Upper lobe of right lung (tissue), 1 donor: ENCODE results near the gene QDPR. TPM values are rescaled to one million over a fixed set of nuclear protein-coding genes. Genes with fewer than 3 reads are reported as not detected.
"Not testable (repeated sequence)": the region's sequence is repeated elsewhere in the genome, so short reads cannot be mapped to it uniquely, and the experiment has no call there.

Experiments
- ATAC-seq: fragments of 200-7000 bp; cut with Tn5 transposase; one replicate; pipeline ENCODE4 v1.9.1; 2020; ENCODE audit warnings: mild to moderate bottlenecking, moderate library complexity
- DNase-seq: peaks from one replicate; pipeline ENCODE4 v3.0.0-alpha.2; 2020
- H3K27ac ChIP-seq: fragments of 200-600 bp; one replicate; pipeline ENCODE4 v1.8.0; 2022
- H3K27me3 ChIP-seq: fragments of 200-600 bp; one replicate; pipeline ENCODE4 v1.8.0; 2022; ENCODE audit warnings: mild to moderate bottlenecking
- H3K36me3 ChIP-seq: fragments of 200-600 bp; one replicate; pipeline ENCODE4 v1.8.0; 2022
- H3K4me1 ChIP-seq: fragments of 200-600 bp; one replicate; pipeline ENCODE4 v1.8.0; 2022
- H3K4me3 ChIP-seq: fragments of 200-600 bp; one replicate; pipeline ENCODE4 v1.8.0; 2022; ENCODE audit warnings: mild to moderate bottlenecking
- H3K9me3 ChIP-seq: fragments of 200-600 bp; one replicate; pipeline ENCODE4 v1.8.0; 2022
- CTCF ChIP-seq: fragments of 200-600 bp; IDR thresholded peaks from one replicate; pipeline ENCODE4 v1.8.0; 2022; ENCODE audit warnings: antibody characterized with exemption
- intact Hi-C: fragments of 100-400 bp; cut with DNase I; formaldehyde crosslinking; loops from one replicate; pipeline ENCODE4 v1.11.0; 2022
- total RNA-seq: library from RNA; stranded (reverse); fragmentation: NEBNext Ultra II Directional; extraction: Animal tissue kit (Norgen Biotek cat#: 25700); gene quantifications from one replicate; pipeline ENCODE4 v1.2.1, GENCODE V29; 2021
- donor health status: DM: no; HTN: yes; CAD: no; lungs with severe emphysema.

The QDPR gene
- total RNA-seq, 1 donor from 2014 or later: 38.2 TPM

GRCh38 chr4:17546222-17546621 lies 34.3 kb upstream of the QDPR start:
- no peak overlapping the region for H3K27ac ChIP-seq
- TF ChIP-seq CTCF: no peak
- H3K9me3 ChIP-seq: no peaks in the 10 kb centered on the region
- no peak for DNase-seq
- ATAC-seq: no peak
- intact Hi-C loops: no loop called here
- no peak overlapping the region for H3K4me3 ChIP-seq
- no peaks in the 10 kb centered on the region for H3K27me3 ChIP-seq
- no peaks in the 10 kb centered on the region for H3K4me1 ChIP-seq
- no peaks in the 10 kb centered on the region for H3K36me3 ChIP-seq

GRCh38 chr4:17545374-17546140 lies 33.7 kb upstream of the QDPR start:
- H3K36me3 ChIP-seq: no peaks in the 10 kb centered on the region
- TF ChIP-seq CTCF: no peak
- ATAC-seq (no peak), DNase-seq (no peak)
- no peaks in the 10 kb centered on the region for H3K27me3 ChIP-seq
- no peaks in the 10 kb centered on the region for H3K4me1 ChIP-seq
- no peaks in the 10 kb centered on the region for H3K9me3 ChIP-seq
- no peak overlapping the region for H3K4me3 ChIP-seq
- intact Hi-C loops: no loop called here
- no peak overlapping the region for H3K27ac ChIP-seq

GRCh38 chr4:17544831-17545234 lies 32.9 kb upstream of the QDPR start:
- Histone ChIP-seq H3K9me3 (no peaks in the 10 kb centered on the region), H3K4me1 (no peaks in the 10 kb centered on the region), H3K27ac (no peak overlapping the region), H3K4me3 (no peak overlapping the region), H3K27me3 (no peaks in the 10 kb centered on the region), H3K36me3 (no peaks in the 10 kb centered on the region)
- ATAC-seq: no peak
- DNase-seq: no peak
- TF ChIP-seq CTCF: no peak
- intact Hi-C loops: no loop called here

- intact Hi-C loops: no loop called here
- peak; percentile 38 for ATAC-seq
- H3K9me3 ChIP-seq: no peaks in the 10 kb centered on the region
- no peak for DNase-seq
- H3K36me3 ChIP-seq: no peaks in the 10 kb centered on the region
- H3K27me3 ChIP-seq: no peaks in the 10 kb centered on the region
- H3K4me3 ChIP-seq: no peak overlapping the region
- H3K4me1 ChIP-seq: no peaks in the 10 kb centered on the region
- TF ChIP-seq CTCF: no peak
- H3K27ac ChIP-seq: no peak overlapping the region
Measured at GRCh38 chr4:17544205-17544604, 32.3 kb upstream of the QDPR start.

GRCh38 chr4:17537060-17537459 lies 25.2 kb upstream of the QDPR start:
- H3K4me3 ChIP-seq, ATAC-seq, H3K27me3 ChIP-seq, DNase-seq, H3K4me1 ChIP-seq, H3K9me3 ChIP-seq, H3K36me3 ChIP-seq, H3K27ac ChIP-seq, intact Hi-C loops: not testable (repeated sequence)

- no peak for DNase-seq
- ATAC-seq: no peak
- no peaks in the 10 kb centered on the region for H3K27me3 ChIP-seq
- H3K4me1 ChIP-seq: no peaks in the 10 kb centered on the region
- no peak for TF ChIP-seq CTCF
- no peaks in the 10 kb centered on the region for H3K36me3 ChIP-seq
- no peaks in the 10 kb centered on the region for H3K9me3 ChIP-seq
- no peak overlapping the region for H3K27ac ChIP-seq
- intact Hi-C loops: no loop called here
- no peak overlapping the region for H3K4me3 ChIP-seq
Measured at GRCh38 chr4:17535906-17536305, 24.0 kb upstream of the QDPR start.
